ENCODE measurements around the gene CCDC91. TPM values are rescaled to one million over a fixed set of nuclear protein-coding genes. Genes with fewer than 3 reads are reported as not detected.

Gene CCDC91
- total and polyA plus RNA-seq, 4 donors = 19.8 to 30.1 (median 28.7) TPM

GRCh38 chr12:28383368-28383767 lies 193.1 kb downstream of the CCDC91 start:
- no peaks in the 10 kb centered on the region for H3K27me3 ChIP-seq (ENCODE audit: control insufficient read depth in 1 of 2, insufficient read depth in 2 of 2, low read length in 1 of 2)
- DNase-seq (no peak), ATAC-seq (ENCODE audit: low FRiP score) (no peak)
- WGBS, 2 donors = 93 to 95% methylated on average over 1 of the region's 1 CpG
- H3K9me3 ChIP-seq (ENCODE audit: control insufficient read depth, low read length) = no peaks in the 10 kb centered on the region
- intact Hi-C loops (cut with DNase I) = no loop called here
- H3K4me3 ChIP-seq (ENCODE audit: low read length in 2 of 2) = no peak overlapping the region
- no peaks in the 10 kb centered on the region for H3K36me3 ChIP-seq (ENCODE audit: control insufficient read depth in 1 of 2, insufficient read depth in 2 of 2, low read length in 1 of 2)
- no peak overlapping the region for H3K27ac ChIP-seq (ENCODE audit: low read depth in 1 of 2, low read length in 2 of 2)
- H3K4me1 ChIP-seq (ENCODE audit: control insufficient read depth in 1 of 2, insufficient read depth in 2 of 2, low read length in 2 of 2) = no peaks in the 10 kb centered on the region

- no peak overlapping the region for H3K27ac ChIP-seq (ENCODE audit: low read depth in 1 of 2, low read length in 2 of 2)
- H3K36me3 ChIP-seq (ENCODE audit: control insufficient read depth in 1 of 2, insufficient read depth in 2 of 2, low read length in 1 of 2) = no peaks in the 10 kb centered on the region
- no peak for ATAC-seq (ENCODE audit: low FRiP score)
- H3K4me3 ChIP-seq (ENCODE audit: low read length in 2 of 2) = no peak overlapping the region
- WGBS, 2 donors = 73 to 76% methylated on average over 4 of the region's 4 CpGs
- peaks cover 0 to 2% of the 10 kb centered on the region in 2 donors for H3K4me1 ChIP-seq (ENCODE audit: control insufficient read depth in 1 of 2, insufficient read depth in 2 of 2, low read length in 2 of 2)
- H3K9me3 ChIP-seq (ENCODE audit: control insufficient read depth, low read length) = no peaks in the 10 kb centered on the region
- intact Hi-C loops (cut with DNase I) = no loop called here
- no peaks in the 10 kb centered on the region for H3K27me3 ChIP-seq (ENCODE audit: control insufficient read depth in 1 of 2, insufficient read depth in 2 of 2, low read length in 1 of 2)
- DNase-seq = no peak
Observed at GRCh38 chr12:28388879-28389278, 198.6 kb downstream of the CCDC91 start.

GRCh38 chr12:28390206-28390605 lies 199.9 kb downstream of the CCDC91 start:
- intact Hi-C loops (cut with DNase I) = no loop called here
- no peak for ATAC-seq (ENCODE audit: low FRiP score)

GRCh38 chr12:28390761-28391385 lies 200.6 kb downstream of the CCDC91 start:
- H3K27ac ChIP-seq (ENCODE audit: low read depth in 1 of 2, low read length in 2 of 2) = no peak overlapping the region
- intact Hi-C loops (cut with DNase I) = no loop called here
- H3K4me3 ChIP-seq (ENCODE audit: low read length in 2 of 2) = no peak overlapping the region
- H3K27me3 ChIP-seq (ENCODE audit: control insufficient read depth in 1 of 2, insufficient read depth in 2 of 2, low read length in 1 of 2) = no peaks in the 10 kb centered on the region
- ATAC-seq (ENCODE audit: low FRiP score) (no peak), DNase-seq (no peak)
- H3K4me1 ChIP-seq (ENCODE audit: control insufficient read depth in 1 of 2, insufficient read depth in 2 of 2, low read length in 2 of 2) = peaks cover 0 to 2% of the 10 kb centered on the region in 2 donors
- 6 to 8% methylated on average over 4 of the region's 4 CpGs for WGBS, 2 donors
- H3K36me3 ChIP-seq (ENCODE audit: control insufficient read depth in 1 of 2, insufficient read depth in 2 of 2, low read length in 1 of 2) = no peaks in the 10 kb centered on the region
- H3K9me3 ChIP-seq (ENCODE audit: control insufficient read depth, low read length) = no peaks in the 10 kb centered on the region

More at GRCh38 chr12:28390206-28390605, 199.9 kb downstream of the CCDC91 start:
- Histone ChIP-seq H3K36me3 (ENCODE audit: control insufficient read depth in 1 of 2, insufficient read depth in 2 of 2, low read length in 1 of 2) (no peaks in the 10 kb centered on the region), H3K27ac (ENCODE audit: low read depth in 1 of 2, low read length in 2 of 2) (no peak overlapping the region), H3K9me3 (ENCODE audit: control insufficient read depth, low read length) (no peaks in the 10 kb centered on the region), H3K4me1 (ENCODE audit: control insufficient read depth in 1 of 2, insufficient read depth in 2 of 2, low read length in 2 of 2) (peaks cover 0 to 2% of the 10 kb centered on the region in 2 donors), H3K27me3 (ENCODE audit: control insufficient read depth in 1 of 2, insufficient read depth in 2 of 2, low read length in 1 of 2) (no peaks in the 10 kb centered on the region), H3K4me3 (ENCODE audit: low read length in 2 of 2) (no peak overlapping the region)
- no peak for DNase-seq
- 8 to 9% methylated on average over 1 of the region's 1 CpG for whole genome bisulfite sequencing, 2 donors

- ATAC-seq (ENCODE audit: low FRiP score) (no peak), DNase-seq (no peak)
- intact Hi-C loops (cut with DNase I) = no loop called here
- no peak overlapping the region for H3K4me3 ChIP-seq (ENCODE audit: low read length in 2 of 2)
- no peaks in the 10 kb centered on the region for H3K36me3 ChIP-seq (ENCODE audit: control insufficient read depth in 1 of 2, insufficient read depth in 2 of 2, low read length in 1 of 2)
- no peak overlapping the region for H3K27ac ChIP-seq (ENCODE audit: low read depth in 1 of 2, low read length in 2 of 2)
- H3K9me3 ChIP-seq (ENCODE audit: control insufficient read depth, low read length) = no peaks in the 10 kb centered on the region
- H3K4me1 ChIP-seq (ENCODE audit: control insufficient read depth in 1 of 2, insufficient read depth in 2 of 2, low read length in 2 of 2) = no peaks in the 10 kb centered on the region
- 94 to 100% methylated on average over 1 of the region's 1 CpG for WGBS, 2 donors
- no peaks in the 10 kb centered on the region for H3K27me3 ChIP-seq (ENCODE audit: control insufficient read depth in 1 of 2, insufficient read depth in 2 of 2, low read length in 1 of 2)
Observed at GRCh38 chr12:28409892-28410291, 219.6 kb downstream of the CCDC91 start.

GRCh38 chr12:28413460-28414109 lies 223.3 kb downstream of the CCDC91 start:
- intact Hi-C loops (cut with DNase I) = no loop called here
- 93 to 95% methylated on average over 6 of the region's 6 CpGs for WGBS, 2 donors
- no peak overlapping the region for H3K27ac ChIP-seq (ENCODE audit: low read depth in 1 of 2, low read length in 2 of 2)
- ATAC-seq (ENCODE audit: low FRiP score) = no peak
- no peaks in the 10 kb centered on the region for H3K27me3 ChIP-seq (ENCODE audit: control insufficient read depth in 1 of 2, insufficient read depth in 2 of 2, low read length in 1 of 2)
- no peaks in the 10 kb centered on the region for H3K36me3 ChIP-seq (ENCODE audit: control insufficient read depth in 1 of 2, insufficient read depth in 2 of 2, low read length in 1 of 2)
- no peaks in the 10 kb centered on the region for H3K4me1 ChIP-seq (ENCODE audit: control insufficient read depth in 1 of 2, insufficient read depth in 2 of 2, low read length in 2 of 2)
- H3K4me3 ChIP-seq (ENCODE audit: low read length in 2 of 2) = no peak overlapping the region
- H3K9me3 ChIP-seq (ENCODE audit: control insufficient read depth, low read length) = no peaks in the 10 kb centered on the region
- no peak for DNase-seq

DNA sequence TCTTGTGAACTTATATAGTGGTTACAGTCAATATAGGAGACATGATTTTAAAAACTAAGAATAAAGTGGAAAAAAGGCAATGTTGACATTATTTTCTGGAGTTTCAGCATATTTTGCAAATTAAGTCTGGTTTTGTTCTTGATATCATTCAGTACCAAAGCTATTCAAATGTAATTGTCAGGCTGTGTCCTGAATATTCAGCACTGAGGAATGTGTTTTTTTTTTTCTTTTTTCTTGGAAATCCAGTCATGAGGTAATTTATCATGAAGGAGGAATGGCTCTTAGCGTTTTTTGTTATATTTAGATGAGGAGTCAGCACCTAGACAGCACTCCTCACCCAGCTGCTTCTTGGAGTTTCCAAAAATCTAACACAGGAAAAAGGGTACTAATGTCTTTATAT lies 225.5 kb downstream of the CCDC91 start:
- intact Hi-C loops (cut with DNase I) = no loop called here
- H3K36me3 ChIP-seq (ENCODE audit: control insufficient read depth in 1 of 2, insufficient read depth in 2 of 2, low read length in 1 of 2) = no peaks in the 10 kb centered on the region
- no peak for ATAC-seq (ENCODE audit: low FRiP score)
- no peaks in the 10 kb centered on the region for H3K9me3 ChIP-seq (ENCODE audit: control insufficient read depth, low read length)
- 4 to 5% methylated on average over 1 of the region's 1 CpG for WGBS, 2 donors
- DNase-seq = no peak
- H3K27ac ChIP-seq (ENCODE audit: low read depth in 1 of 2, low read length in 2 of 2) = no peak overlapping the region
- no peak overlapping the region for H3K4me3 ChIP-seq (ENCODE audit: low read length in 2 of 2)
- no peaks in the 10 kb centered on the region for H3K27me3 ChIP-seq (ENCODE audit: control insufficient read depth in 1 of 2, insufficient read depth in 2 of 2, low read length in 1 of 2)
- no peaks in the 10 kb centered on the region for H3K4me1 ChIP-seq (ENCODE audit: control insufficient read depth in 1 of 2, insufficient read depth in 2 of 2, low read length in 2 of 2)

DNA sequence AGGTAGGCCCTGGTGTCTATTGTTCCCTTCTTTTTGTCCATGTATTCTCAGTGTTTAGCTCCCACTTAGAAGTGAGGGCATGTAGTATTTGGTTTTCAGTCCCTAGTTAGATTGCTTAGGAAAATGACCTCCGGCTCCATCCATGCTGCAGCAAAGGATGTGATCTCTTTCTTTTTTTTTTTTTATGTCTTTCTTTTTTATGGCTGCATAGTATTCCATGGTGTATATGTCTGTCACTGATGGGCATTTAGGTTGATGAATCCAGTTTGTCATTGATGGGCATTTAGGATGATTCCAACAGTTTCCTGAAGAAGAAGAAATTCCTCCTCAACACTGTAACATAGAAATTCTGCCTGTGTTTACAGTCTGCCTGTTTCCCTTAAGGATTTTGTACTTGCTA lies 231.1 kb downstream of the CCDC91 start:
- intact Hi-C loops (cut with DNase I) = no loop called here
- Histone ChIP-seq H3K27ac (ENCODE audit: low read depth in 1 of 2, low read length in 2 of 2) (no peak overlapping the region), H3K36me3 (ENCODE audit: control insufficient read depth in 1 of 2, insufficient read depth in 2 of 2, low read length in 1 of 2) (no peaks in the 10 kb centered on the region), H3K9me3 (ENCODE audit: control insufficient read depth, low read length) (peaks cover 1% of the 10 kb centered on the region), H3K4me1 (ENCODE audit: control insufficient read depth in 1 of 2, insufficient read depth in 2 of 2, low read length in 2 of 2) (peaks cover 0 to 6% of the 10 kb centered on the region in 2 donors), H3K27me3 (ENCODE audit: control insufficient read depth in 1 of 2, insufficient read depth in 2 of 2, low read length in 1 of 2) (no peaks in the 10 kb centered on the region), H3K4me3 (ENCODE audit: low read length in 2 of 2) (no peak overlapping the region)
- DNase-seq = no peak
- WGBS, 2 donors = 100% methylated on average over 1 of the region's 1 CpG
- ATAC-seq (ENCODE audit: low FRiP score) = no peak

GRCh38 chr12:28424965-28425364 lies 234.7 kb downstream of the CCDC91 start:
- Histone ChIP-seq H3K4me3 (ENCODE audit: low read length in 2 of 2) (no peak overlapping the region), H3K27me3 (ENCODE audit: control insufficient read depth in 1 of 2, insufficient read depth in 2 of 2, low read length in 1 of 2) (no peaks in the 10 kb centered on the region), H3K36me3 (ENCODE audit: control insufficient read depth in 1 of 2, insufficient read depth in 2 of 2, low read length in 1 of 2) (no peaks in the 10 kb centered on the region), H3K27ac (ENCODE audit: low read depth in 1 of 2, low read length in 2 of 2) (no peak overlapping the region), H3K4me1 (ENCODE audit: control insufficient read depth in 1 of 2, insufficient read depth in 2 of 2, low read length in 2 of 2) (peaks cover 0 to 6% of the 10 kb centered on the region in 2 donors), H3K9me3 (ENCODE audit: control insufficient read depth, low read length) (peaks cover 1% of the 10 kb centered on the region)
- DNase-seq (peak in 1 of 2 donors; percentile 38), ATAC-seq (ENCODE audit: low FRiP score) (no peak)
- WGBS, 2 donors = 7 to 12% methylated on average over 3 of the region's 3 CpGs
- intact Hi-C loops (cut with DNase I) = no loop called here
